CD4-positive, alpha-beta T cell (primary cell): Measurements from ENCODE around the gene SMIM36. TPM values are rescaled to one million over a fixed set of nuclear protein-coding genes. Genes with fewer than 3 reads are reported as not detected.
A peak's percentile ranks its signal among the peaks of the same experiment; 100 is the strongest.

Experiments used
- ATAC-seq: fragments of 200-7000 bp; cut with Tn5 transposase; one replicate; pipeline ENCODE4 v1.10.0; 2022; ENCODE audit warnings: mild to moderate bottlenecking; ENCODE audit not compliant: poor library complexity
- CTCF ChIA-PET: fragments of 350-600 bp; sonication (Branson Sonifier 250); formaldehyde crosslinking; loops from one replicate; lab custom pipeline; 2021; ENCODE audit warnings: antibody characterized with exemption, inconsistent platforms; lab: Charles Lee
- POLR2A ChIA-PET: fragments of 350-600 bp; sonication (Branson Sonifier 250); formaldehyde crosslinking; loops from one replicate; lab custom pipeline; 2021; ENCODE audit warnings: antibody characterized with exemption, inconsistent platforms; lab: Charles Lee
- DNase-seq, 14 experiments: peaks; one replicate each; pipeline ENCODE4 v3.0.0-alpha.2; 2013 to 2020; ENCODE audit warnings: mixed read lengths in 2 of 14
- H3K27ac ChIP-seq, 2 donors: one replicate each; pipeline versions ENCODE4 v1.5.1 to v1.7.0; 2013; ENCODE audit warnings: low read length in 2 of 2, low read depth in 1 of 2, mild to moderate bottlenecking in 1 of 2
- H3K27me3 ChIP-seq, 2 experiments: 1 replicate in 1 of 2; 2 replicates in 1 of 2; pipeline versions ENCODE4 v1.6.1 to v1.7.0; 2013; ENCODE audit warnings: low read length in 2 of 2, control low read depth in 1 of 2, mild to moderate bottlenecking in 1 of 2, moderate library complexity in 1 of 2; ENCODE audit not compliant: insufficient read depth in 2 of 2, control insufficient read depth in 1 of 2
- H3K36me3 ChIP-seq: one replicate; pipeline ENCODE4 v1.6.1; 2013; ENCODE audit warnings: low read length, control low read depth; ENCODE audit not compliant: insufficient read depth
- H3K4me1 ChIP-seq: one replicate; pipeline ENCODE4 v1.6.1; 2013; ENCODE audit warnings: low read length, control low read depth; ENCODE audit not compliant: insufficient read depth
- H3K4me3 ChIP-seq: one replicate; pipeline ENCODE4 v1.5.1; 2013; ENCODE audit warnings: mild to moderate bottlenecking, low read length, moderate library complexity
- H3K9me3 ChIP-seq, 2 experiments: 1 replicate in 1 of 2; 2 replicates in 1 of 2; pipeline versions ENCODE4 v1.6.1 to v1.7.0; 2013; ENCODE audit warnings: low read length in 2 of 2, mild to moderate bottlenecking in 2 of 2, control low read depth in 1 of 2, moderate library complexity in 1 of 2; ENCODE audit not compliant: control insufficient read depth in 1 of 2, insufficient read depth in 1 of 2
- H3K27ac Mint-ChIP-seq: one replicate; pipeline ENCODE4 v1.8.0; 2020; ENCODE audit warnings: mixed read lengths
- H3K27me3 Mint-ChIP-seq: one replicate; pipeline ENCODE4 v1.8.0; 2021; ENCODE audit warnings: mixed read lengths
- H3K36me3 Mint-ChIP-seq: one replicate; pipeline ENCODE4 v1.8.0; 2021; ENCODE audit warnings: low read depth, mixed read lengths
- H3K4me1 Mint-ChIP-seq: one replicate; pipeline ENCODE4 v1.8.0; 2021; ENCODE audit warnings: low read depth, mixed read lengths
- H3K4me3 Mint-ChIP-seq: one replicate; pipeline ENCODE4 v1.8.0; 2020; ENCODE audit warnings: mild to moderate bottlenecking, mixed read lengths
- H3K9me3 Mint-ChIP-seq: one replicate; pipeline ENCODE4 v1.8.0; 2020; ENCODE audit warnings: mixed read lengths
- CTCF ChIP-seq: fragments of 200-600 bp; IDR thresholded peaks from one replicate; pipeline ENCODE4 v1.8.0; 2022; ENCODE audit warnings: antibody characterized with exemption, mild to moderate bottlenecking
- intact Hi-C, 2 experiments: fragments of 100-400 bp; cut with DNase I in 1 of 2; cut with micrococcal nuclease in 1 of 2; formaldehyde crosslinking; loops; one replicate each; pipeline versions ENCODE4 v1.15.1 to v1.9.0; 2023 to 2025; cut with DNase I, micrococcal nuclease
- total RNA-seq, 174 experiments: library from RNA in 2 of 174; stranded (reverse) in 2 of 174; gene quantifications; one replicate each; pipeline ENCODE4 v1.2.3 and lab custom pipeline; 2021 to 2026

SMIM36 gene
- total RNA-seq, 2 experiments from 2014 or later = not detected

GRCh38 chr17:55441544-55441943 lies 69.7 kb downstream of the SMIM36 start:
- Histone ChIP-seq H3K4me1 (no peaks in the 10 kb centered on the region), H3K9me3 (no peaks in the 10 kb centered on the region), H3K4me3 (no peak overlapping the region), H3K36me3 (no peaks in the 10 kb centered on the region), H3K27me3 (no peaks in the 10 kb centered on the region), H3K27ac (no peak overlapping the region)
- ATAC-seq (no peak), DNase-seq (no peak)
- CTCF ChIA-PET = no interaction called here
- TF ChIP-seq CTCF = no peak
- Mint-ChIP-seq H3K9me3 (no peaks in the 10 kb centered on the region), H3K27ac (no peak overlapping the region), H3K36me3 (no peaks in the 10 kb centered on the region), H3K27me3 (no peaks in the 10 kb centered on the region), H3K4me3 (no peak overlapping the region), H3K4me1 (no peaks in the 10 kb centered on the region)
- POLR2A ChIA-PET = interaction anchor here (0.6 kb wide), 1 partner anchor 389 kb away, joined by 3 read pairs; no protein-coding TSS in a partner anchor
- intact Hi-C loops = no loop called here

GRCh38 chr17:55440391-55440790 lies 70.9 kb downstream of the SMIM36 start:
- ChIA-PET CTCF (no interaction called here), POLR2A (no interaction called here)
- Mint-ChIP-seq H3K36me3 (no peaks in the 10 kb centered on the region), H3K4me3 (no peak overlapping the region), H3K27me3 (no peaks in the 10 kb centered on the region), H3K4me1 (no peaks in the 10 kb centered on the region), H3K27ac (no peak overlapping the region), H3K9me3 (no peaks in the 10 kb centered on the region)
- Histone ChIP-seq H3K27ac (no peak overlapping the region), H3K4me3 (no peak overlapping the region), H3K36me3 (no peaks in the 10 kb centered on the region), H3K27me3 (no peaks in the 10 kb centered on the region), H3K9me3 (no peaks in the 10 kb centered on the region), H3K4me1 (no peaks in the 10 kb centered on the region)
- TF ChIP-seq CTCF = no peak
- intact Hi-C loops = no loop called here
- ATAC-seq = no peak
- no peak for DNase-seq

GRCh38 chr17:55437159-55437605 lies 74.1 kb downstream of the SMIM36 start:
- Mint-ChIP-seq H3K27ac (no peak overlapping the region), H3K27me3 (no peaks in the 10 kb centered on the region), H3K36me3 (no peaks in the 10 kb centered on the region), H3K9me3 (no peaks in the 10 kb centered on the region), H3K4me3 (no peak overlapping the region), H3K4me1 (peaks cover 9% of the 10 kb centered on the region)
- ChIA-PET POLR2A (no interaction called here), CTCF (no interaction called here)
- ATAC-seq (no peak), DNase-seq (peak in 1 of 14 experiments; percentile 15)
- H3K27me3 ChIP-seq = no peaks in the 10 kb centered on the region
- H3K4me1 ChIP-seq = no peaks in the 10 kb centered on the region
- H3K27ac ChIP-seq = no peak overlapping the region
- no peaks in the 10 kb centered on the region for H3K36me3 ChIP-seq
- no peak for TF ChIP-seq CTCF
- intact Hi-C loops = no loop called here
- H3K4me3 ChIP-seq = no peak overlapping the region
- no peaks in the 10 kb centered on the region for H3K9me3 ChIP-seq
